DMS114 treated with DMSO at 0.1 percent for 48 hours (cell line): ENCODE data around the gene ANKH.
"Not testable (repeated sequence)": the region's sequence is repeated elsewhere in the genome, so short reads cannot be mapped to it uniquely, and the experiment has no call there.

ENCODE experiments used
- DNase-seq: peaks from one replicate; lab custom pipeline; 2025; ENCODE audit not compliant: unreplicated experiment; lab: John Stamatoyannopoulos, UW

Gene ANKH

DNA sequence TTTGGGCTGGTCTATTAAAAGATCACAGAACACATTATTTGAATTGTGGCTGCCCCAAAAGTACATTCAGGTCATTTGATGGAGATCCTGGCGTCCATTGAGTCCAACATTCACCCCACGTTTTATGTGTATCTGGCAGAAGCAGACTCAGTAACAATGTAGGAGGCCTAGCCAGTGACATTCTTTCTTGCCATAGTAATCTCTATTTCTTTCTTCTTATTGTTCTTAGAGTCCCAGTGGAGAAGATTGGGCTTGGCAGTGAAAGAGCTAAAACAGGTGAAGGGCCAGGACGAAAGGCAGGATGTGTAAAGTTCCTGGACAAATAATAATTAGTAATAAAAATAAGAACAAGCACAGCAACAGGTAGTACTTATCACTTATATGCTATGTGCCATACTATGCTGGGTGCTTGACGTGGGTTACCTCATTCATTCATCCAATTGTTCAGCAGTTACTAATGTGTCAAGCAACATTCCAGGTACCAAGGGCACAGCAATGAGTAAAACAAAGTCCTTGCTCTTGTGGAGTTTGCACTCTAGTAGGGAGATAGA lies 12.6 kb upstream of the ANKH start:
- DNase-seq = no peak

DNA sequence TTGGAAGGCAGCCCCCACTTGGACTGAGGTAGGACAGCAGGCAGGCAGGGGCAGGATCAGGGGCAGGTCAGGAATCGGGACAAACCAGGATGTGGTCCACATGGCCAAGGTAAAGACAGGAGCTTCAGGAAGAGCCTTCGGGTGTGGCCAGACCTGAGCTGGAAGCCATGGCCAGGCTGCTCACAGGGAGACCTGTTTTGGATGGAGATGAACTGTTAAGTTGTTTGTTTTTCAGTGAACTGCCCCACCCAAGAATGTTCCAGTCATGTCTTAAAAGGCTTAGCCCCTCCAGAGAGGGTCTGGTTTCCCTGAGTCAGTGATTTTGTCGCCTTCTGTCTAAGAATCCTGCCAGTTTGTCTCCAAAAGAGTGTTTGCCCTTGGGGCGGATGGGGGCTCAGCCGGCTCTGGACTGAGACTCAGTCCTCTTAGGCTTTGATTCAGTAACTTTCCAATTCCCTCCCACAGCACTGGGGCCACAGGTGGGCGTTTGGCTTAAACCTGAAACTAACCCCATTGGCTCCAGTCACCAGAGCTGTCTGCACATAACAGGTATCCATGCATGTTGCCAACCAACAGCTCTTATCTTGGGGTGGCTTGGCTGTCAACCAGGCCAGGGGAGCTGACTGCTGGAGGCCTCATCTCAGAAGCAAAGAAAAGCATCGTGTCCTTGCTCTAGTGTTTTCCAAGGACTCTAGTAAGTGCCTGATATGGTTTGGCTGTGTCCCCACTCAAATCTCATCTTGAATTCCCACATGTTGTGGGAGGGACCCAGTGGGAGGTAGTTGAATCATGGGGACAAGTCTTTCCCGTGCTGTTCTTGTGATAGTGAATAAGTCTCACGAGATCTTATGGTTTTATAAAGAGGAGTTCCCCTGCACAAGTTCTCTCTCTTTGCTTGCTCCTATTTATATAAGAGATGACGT lies 11.3 kb upstream of the ANKH start:
- DNase-seq = no peak

DNA sequence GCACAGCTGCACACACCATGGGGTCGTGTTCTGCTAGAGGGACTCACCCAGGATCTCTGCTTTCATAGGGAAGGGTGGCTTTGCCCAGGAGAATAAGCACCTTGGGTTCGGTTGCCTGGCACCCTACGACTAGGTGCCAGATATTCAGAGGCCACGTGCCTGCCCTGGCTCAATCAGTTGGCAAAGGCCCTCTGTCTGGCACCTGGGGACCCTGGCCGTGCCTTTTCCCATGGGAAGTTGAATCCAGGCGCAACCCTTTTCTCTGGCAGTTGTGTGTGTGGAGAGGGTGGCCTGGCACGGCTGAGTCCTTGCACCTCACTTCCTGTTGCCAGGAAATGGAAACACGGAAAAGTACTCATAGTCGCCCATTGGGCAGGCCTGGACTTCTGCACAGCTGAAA lies 10.2 kb upstream of the ANKH start:
- no peak for DNase-seq

DNA sequence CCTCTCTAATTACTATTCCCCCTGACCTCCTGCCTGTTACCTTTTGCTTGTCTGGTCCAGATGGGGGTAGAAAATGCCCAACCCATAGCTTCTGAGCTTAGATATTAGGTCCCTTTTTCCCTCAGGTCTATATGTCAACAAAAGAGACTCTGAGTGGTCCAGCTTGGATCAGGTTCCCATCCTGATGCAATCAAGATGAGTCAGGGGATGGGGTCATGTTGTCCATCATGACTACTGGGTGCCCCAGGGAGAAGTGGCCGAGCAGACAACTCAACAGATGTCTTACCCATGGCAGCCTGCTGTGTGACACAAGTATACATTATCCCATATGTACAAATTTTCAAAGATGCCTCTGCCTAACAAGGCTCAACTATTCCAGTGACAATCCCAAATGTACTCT lies 9.1 kb upstream of the ANKH start:
- no peak for DNase-seq

DNA sequence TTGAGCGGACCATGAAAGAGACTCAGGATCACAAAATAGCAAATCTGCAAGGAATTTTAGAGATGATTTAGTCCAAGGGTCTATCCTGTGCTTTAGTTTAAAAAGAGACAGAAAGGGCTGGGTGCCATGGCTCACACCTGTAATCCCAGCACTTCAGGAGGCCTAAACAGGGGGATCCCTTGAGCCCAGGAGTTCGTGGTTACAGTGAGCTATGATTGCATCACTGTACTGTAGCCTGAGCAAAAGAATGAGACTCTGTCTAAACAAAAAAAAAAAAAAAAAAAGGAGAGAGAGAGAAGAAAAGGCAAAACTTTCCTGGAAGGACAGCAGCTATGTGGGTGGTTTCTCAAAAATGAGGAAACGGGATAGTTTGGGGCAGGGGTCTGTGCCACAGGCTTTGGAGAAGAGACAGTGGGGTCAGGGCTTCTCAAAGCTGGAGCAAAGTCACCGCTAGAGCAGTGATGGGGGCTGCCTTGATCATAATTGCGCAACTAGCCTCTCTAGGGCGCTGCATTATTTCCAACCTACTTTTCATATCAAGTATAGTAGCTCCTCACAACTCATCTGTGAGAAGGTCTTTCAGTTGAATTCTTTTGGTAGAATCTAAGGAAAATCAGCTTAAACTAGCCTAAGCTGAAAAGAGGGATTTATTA lies 8.5 kb upstream of the ANKH start:
- no peak for DNase-seq

DNA sequence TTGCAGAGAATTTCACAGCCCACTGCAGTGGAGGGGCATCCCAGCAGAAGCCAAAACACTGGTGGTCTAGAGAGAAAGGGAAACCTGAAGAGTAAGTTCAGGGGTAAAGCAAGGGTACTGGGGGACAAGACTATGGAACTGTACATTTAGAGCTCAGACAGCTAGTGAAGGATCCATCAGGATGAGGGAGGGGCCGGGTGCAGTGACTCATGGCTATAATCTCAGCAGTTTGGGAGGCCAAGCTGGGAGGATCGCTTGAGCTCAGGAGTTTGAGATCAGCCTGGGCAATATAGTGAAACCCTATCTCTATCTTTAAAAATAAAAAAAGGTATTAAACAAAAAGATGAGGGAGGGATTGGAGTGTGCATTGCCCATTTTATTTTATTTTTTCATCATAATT lies 7.8 kb upstream of the ANKH start:
- no peak for DNase-seq

DNA sequence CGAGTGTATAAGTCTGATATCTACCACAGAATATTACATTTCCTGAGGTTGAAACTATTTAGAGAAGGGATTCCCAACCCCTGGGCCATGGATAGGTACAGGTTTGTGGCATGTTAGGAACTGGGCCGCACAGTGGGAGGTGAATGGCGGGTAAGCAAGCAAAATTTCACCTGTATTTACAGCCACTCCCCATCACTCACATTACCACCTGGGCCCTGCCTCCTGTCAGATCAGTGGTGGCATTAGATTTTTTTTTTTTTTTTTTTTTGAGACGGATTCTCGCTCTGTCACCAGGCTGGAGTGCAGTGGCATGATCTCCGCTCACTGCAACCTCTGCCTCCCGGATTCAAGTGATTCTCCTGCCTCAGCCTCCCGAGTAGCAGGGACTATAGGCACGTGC lies 6.6 kb upstream of the ANKH start:
- not testable (repeated sequence) for DNase-seq

DNA sequence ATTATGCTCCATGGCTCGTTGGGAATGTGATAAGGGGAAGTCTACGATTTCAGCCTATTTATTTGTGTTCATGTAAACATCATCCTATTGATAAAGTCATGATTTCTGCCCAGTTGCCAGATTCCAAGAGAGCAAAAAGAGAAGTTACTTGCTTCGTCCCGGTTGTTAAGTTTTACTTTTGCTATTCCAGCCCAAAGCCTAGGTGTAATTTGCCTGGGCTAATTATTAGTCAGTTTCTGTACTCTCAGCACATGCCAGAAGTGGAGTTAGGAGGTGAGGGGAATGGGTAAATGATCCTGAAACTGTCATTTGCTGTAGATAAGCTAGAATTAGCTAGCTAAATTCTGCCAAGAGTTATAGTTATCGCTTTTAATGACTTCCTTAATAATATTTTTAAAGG lies 4.5 kb upstream of the ANKH start:
- DNase-seq = no peak

DNA sequence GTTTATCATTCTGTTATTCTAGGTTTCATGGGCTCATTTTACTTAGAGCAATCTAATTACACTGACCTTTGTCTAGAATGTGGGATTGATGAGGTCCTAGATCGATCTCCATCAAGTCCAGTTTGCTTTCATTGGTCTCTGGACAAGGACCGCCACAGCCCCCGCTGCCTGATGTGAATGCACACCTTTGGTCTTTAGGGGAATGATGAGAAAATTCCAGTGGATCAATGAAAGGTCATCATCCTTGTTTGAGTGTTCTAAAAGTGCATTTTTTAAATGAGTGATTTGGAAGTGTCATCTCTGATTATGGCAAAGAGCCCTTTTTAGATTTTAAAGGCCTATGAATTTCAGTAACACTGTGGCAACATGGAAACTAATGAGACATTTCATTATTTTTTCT lies 2.2 kb upstream of the ANKH start:
- DNase-seq = no peak

DNA sequence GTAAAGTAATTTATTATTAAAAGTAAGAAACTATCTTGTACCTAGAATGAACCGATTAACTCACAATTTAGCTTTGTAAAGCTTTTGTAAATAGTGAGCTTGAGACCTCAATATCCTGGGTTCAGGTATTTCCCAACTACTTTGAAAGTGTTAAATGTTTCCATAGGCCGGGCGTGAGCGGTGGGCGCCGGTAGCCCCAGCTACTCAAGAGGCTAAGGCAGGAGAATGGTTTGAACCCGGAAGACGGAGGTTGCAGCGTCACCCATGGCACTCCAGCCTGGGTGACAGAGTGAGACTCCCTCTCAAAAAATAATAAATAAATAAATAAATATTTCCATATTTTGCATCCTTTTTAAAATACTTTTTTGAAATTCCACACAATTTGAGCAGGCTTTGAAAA lies 1.5 kb upstream of the ANKH start:
- DNase-seq = no peak

DNA sequence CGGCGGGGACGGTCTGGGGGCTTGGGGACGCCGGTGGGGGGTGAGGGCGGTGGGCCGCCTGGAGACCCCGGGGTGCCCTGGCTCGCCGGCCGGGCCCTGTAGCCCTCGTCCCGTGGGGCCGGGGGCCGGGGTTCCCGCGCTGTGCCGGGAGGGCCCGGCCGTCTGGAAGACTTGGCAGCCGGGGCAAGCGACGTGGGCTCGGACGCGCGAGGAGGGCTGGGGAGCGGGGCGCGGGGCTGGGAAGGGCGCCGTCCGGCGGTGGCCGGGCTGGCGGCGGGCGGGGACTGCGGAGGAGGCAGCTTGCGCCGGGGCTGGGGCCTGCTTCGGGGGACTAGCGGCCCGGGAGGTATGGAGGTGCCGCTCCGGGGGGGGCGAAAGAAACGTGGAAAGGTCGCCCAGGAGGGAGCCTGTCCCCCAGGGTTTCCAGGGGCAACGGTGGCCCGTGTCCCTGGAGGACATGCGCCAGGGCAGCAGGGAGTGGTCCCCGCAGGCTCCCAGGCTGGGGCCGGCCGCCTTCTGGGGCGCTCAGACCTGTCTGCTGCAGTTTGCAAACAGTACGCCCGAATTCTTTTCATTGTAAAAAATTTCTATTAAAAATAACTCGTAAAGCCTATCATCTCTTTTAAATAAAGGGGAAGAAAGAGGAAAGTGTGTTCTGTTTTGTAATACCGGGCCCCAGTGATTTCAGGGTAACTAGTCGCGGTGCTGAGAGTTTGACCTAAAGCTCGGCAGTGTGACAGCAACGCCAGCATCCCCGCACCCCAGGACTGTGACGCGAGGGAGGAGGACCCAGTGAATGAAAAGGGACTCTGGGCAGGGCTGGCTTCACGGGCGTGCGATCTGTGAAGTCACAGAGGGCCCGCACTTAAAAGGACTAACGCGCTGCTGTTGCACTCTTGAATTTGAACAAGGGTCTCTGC lies 752 bp upstream of the ANKH start:
- DNase-seq = no peak

DNA sequence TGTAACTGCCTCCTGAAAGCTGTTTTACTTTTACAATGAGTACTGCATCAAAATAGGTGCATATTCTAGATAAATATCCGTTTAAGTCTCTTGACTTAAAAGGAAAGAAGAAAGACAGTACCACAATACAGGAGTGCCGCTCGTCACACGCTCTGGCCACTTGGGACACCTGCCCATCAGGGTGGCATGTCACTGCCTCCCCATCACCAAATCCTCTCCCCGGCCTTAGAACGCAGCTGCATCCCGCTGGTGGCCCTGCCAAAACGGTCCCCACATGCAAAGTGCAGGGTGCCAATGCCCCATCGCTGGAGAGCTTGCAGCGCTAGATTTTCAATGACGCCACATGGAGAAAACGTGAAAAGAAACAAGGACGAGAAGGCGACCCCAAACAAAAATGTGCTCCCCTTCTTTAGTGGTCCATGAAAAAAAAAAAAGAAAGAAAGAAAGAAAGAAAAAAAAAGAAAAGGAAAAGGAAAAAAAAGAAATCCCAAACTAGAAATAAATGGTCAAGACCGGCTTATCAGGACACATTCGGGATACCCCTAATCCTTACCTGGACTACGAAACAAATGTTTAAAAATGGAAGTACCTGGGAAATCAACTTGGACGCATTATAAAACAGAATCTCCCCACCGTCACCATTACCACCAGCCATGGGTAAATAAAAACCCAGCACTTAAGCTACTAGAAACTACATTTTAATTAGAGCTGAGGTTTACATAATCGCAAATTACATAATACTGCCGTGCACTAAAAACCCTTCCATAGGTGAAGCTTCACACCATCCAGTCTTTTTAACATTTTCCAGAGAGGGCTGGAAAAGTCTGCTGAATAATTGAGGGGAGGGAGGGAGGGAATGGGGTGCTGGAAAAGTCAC lies 1.0 kb downstream of the ANKH start:
- DNase-seq = no peak

DNA sequence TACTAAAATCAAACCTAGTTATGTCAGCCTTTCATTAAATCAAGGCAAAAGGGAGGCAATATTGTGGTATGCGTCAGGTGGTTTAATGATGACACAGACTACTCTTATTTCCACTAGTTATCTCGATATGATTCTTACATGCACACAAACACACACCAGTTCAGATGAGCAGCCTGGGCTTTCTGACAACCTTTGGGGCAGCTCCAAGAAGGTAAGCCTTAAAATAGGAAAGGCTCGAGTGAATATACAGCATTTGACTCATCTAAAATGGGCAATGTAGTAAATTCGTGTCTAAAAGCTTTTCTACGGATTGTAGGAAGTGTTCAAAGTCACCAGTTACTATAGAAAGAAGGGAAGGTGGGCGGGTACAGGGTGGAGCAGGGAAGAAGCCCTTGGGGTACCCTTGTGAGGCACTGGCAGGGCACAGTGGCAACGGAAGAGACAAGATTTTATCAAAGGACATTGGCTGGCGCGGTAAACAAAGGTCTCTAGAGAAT lies 1.9 kb downstream of the ANKH start:
- DNase-seq = no peak

DNA sequence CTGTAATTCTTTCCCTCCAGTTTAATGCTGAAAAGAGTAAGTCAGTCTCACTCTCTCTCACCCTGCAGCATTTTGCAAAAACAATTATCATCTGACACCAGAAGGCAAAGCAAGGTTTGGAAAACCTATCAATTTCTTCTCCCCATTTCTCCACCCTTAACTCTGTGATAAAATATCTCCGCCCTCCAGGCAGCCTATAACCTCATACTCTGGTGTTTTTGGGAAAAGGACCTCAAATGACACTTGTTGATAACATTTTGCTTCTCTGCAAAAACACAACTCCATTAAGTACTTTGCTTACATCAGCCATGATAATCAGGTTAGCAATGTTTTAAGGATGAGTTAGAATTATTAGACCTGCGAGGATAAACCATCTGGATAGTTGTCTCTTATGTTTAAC lies 2.3 kb downstream of the ANKH start:
- no peak for DNase-seq

DNA sequence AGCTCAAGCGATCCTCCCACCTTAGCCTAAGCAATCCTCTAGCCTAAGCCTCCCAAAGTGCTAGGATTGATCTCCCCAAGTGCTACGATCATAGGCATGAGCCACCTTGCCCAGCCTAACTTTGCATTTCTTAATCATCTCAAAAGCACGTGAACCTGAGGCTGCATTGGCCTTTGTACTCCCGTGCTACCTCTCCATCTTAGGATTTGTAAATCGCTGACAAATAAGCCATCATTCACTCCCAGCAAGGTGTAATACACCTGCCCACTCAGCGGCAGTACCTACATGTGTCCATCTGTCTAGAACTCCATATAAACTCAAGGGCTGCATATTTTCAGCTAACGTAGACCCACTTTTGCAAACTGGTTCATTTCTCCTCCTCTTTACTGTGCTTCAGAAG lies 2.8 kb downstream of the ANKH start:
- DNase-seq = no peak

DNA sequence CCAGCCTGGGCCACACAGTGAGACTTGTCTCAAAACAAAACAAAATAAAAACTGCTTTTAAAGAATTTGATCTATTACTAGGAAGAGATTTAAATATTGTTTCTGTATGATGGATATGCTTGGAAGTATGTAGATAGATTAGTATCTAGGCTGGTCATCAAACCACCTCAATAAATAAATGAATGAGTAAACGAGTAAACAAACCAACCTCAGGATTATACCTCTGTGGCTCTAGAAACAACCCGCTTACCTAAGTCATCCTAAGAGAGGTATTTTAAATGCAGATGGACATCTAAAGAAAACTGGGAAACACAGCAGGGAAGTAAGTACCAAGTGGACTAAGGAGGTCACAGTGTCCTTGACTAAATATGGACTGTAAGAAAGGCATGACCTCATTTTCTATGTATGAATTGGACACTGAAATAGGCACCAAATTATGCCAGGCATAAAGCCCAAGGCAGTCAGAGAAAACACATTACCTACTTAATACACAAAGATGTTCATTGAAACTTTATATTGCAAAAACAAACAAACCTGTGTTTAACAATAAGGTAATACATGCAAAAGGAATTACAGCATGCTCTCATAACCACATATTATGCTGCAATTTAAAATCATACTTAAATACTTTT lies 7.3 kb downstream of the ANKH start:
- no peak for DNase-seq

DNA sequence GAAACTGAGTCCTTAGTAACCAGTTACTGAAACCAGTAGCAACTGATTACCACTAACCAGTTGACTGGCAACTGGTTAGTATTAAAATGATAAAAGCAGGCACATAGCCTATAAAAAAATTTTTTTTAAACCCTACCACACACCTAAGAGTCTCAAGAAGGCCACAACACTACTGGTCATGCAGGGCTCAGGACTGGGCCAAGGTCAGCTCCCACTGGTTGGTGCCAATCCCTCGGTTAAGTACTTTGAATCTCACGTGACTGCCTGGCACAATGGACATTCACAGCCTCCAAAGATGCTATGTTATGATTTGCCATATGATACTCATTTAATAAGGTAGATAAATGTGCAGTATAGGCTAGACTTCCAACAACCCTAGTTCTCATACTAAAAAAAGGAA lies 8.5 kb downstream of the ANKH start:
- DNase-seq = no peak

DNA sequence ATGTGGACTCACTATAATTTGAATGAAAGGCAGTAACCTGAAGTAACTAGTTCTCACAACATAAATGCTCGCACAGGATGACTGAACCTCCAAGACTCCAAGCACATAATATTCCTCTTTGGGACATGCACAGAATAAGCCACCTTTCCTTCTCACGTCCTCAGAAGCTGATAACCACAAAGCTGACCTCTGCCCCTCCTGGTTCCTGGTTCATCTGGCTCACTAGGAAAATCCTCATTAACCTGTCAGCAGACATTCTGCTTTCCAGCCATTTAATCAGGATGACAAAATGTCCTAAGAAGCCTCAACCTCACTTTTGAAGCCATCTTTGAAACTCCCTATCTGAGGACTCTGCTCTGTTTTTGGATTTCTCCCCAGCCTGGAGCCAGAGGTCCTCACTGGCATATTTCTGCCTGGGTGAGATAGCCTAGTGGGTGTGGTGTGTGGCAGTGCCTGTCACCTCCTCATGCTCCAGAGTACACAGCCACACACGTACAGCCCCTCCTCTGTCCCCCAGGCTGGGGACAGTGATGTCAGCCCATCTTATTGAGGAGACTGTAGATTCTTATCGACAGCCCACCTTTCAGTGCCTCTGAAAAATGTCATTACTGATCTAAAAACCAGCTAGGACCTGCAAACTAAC lies 10.3 kb downstream of the ANKH start:
- no peak for DNase-seq

DNA sequence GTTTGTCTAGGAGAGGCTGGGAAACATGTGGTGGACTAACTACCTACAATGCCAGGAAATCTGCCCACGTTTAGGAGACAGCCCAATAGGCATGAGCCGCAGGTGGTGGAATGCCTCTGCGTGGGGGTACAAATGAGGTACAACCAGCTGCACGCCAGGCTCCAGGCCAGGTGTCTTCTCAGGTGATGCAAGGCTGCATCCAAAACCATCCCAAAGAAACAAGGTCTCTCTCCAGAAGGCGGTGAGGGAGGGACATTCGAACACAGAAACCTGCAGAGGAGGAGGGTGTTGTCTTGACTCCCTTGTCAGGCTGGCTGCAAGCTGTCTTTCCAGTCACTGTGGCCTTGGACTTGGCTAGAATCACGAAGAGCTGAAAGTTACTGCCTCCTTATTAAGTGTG lies 11.6 kb downstream of the ANKH start:
- DNase-seq = no peak
